ENCODE results near the gene P2RY13.

P2RY13 gene

DNA sequence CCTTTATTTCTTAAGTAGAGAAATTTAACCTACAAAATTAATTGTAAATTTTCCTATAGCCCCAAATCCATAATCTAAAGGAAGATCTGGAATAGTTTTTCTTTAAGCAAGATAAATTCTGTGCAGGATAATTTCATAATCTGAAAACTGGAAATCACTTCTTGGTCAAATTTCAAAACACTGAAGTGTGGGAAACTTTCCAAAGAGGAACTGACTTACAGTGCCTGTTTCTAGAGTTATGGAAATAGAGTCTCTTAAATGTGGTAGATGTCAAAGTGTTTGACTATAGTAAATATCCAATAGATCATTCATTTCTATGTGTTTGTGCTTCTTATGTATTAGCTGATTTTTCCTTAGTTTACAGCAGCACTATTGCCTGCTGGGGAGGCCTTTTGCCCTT lies 1.6 kb upstream of the P2RY13 start:
- Histone ChIP-seq H2AFZ (ENCODE audit: low read depth, low read length) (no peak overlapping the region), H3K4ac (ENCODE audit: low read depth in 1 of 2, low read length in 2 of 2) (no peak overlapping the region), H2BK12ac (ENCODE audit: low read length in 2 of 2) (no peak overlapping the region), H3K4me1 (ENCODE audit: control insufficient read depth, insufficient read depth, low read depth, low read length) (peaks cover 1% of the 10 kb centered on the region), H3K18ac (ENCODE audit: low read depth in 1 of 2, low read length in 2 of 2) (no peak overlapping the region), H3K27ac (ENCODE audit: low read length, poor library complexity, severe bottlenecking) (no peak overlapping the region), H4K8ac (ENCODE audit: low read length) (no peak overlapping the region), H3K36me3 (ENCODE audit: control insufficient read depth in 1 of 2, insufficient read depth in 2 of 2, low read depth in 1 of 2, low read length in 2 of 2) (no peaks in the 10 kb centered on the region), H3K9ac (ENCODE audit: low read length) (no peak overlapping the region), H3K79me1 (replicated peaks; ENCODE audit: low read length, poor library complexity, severe bottlenecking) (no peaks in the 10 kb centered on the region), H3K9me3 (ENCODE audit: control insufficient read depth, low read length) (no peaks in the 10 kb centered on the region), H2BK120ac (ENCODE audit: low read depth, low read length) (no peak overlapping the region), H3K23ac (ENCODE audit: low read length in 2 of 2) (no peak overlapping the region), H2AK5ac (ENCODE audit: low read length, severe bottlenecking) (no peak overlapping the region), H4K91ac (ENCODE audit: low read length) (no peak overlapping the region), H3K14ac (ENCODE audit: low read length in 2 of 2) (no peak overlapping the region), H2BK15ac (ENCODE audit: low read depth, poor library complexity, severe bottlenecking) (no peak overlapping the region), H3K4me2 (ENCODE audit: low read length, poor library complexity, severe bottlenecking) (no peak overlapping the region), H3K4me3 (ENCODE audit: insufficient read depth in 1 of 2, low read depth in 1 of 2, low read length in 2 of 2) (no peak overlapping the region), H2BK5ac (ENCODE audit: low read depth, low read length, poor library complexity, severe bottlenecking) (no peak overlapping the region), H3K27me3 (ENCODE audit: control insufficient read depth in 1 of 2, insufficient read depth in 1 of 2, low read length in 2 of 2) (no peaks in the 10 kb centered on the region)
- DNase-seq = no peak

GRCh38 chr3:151330379-151330778 lies 1.0 kb upstream of the P2RY13 start:
- 98% methylated on average over 2 of the region's 4 CpGs for WGBS
- Histone ChIP-seq H3K36me3 (ENCODE audit: control insufficient read depth in 1 of 2, insufficient read depth in 2 of 2, low read depth in 1 of 2, low read length in 2 of 2) (no peaks in the 10 kb centered on the region), H3K9ac (ENCODE audit: low read length) (no peak overlapping the region), H2AK5ac (ENCODE audit: low read length, severe bottlenecking) (no peak overlapping the region), H2BK12ac (ENCODE audit: low read length in 2 of 2) (no peak overlapping the region), H3K27ac (ENCODE audit: low read length, poor library complexity, severe bottlenecking) (no peak overlapping the region), H4K8ac (ENCODE audit: low read length) (no peak overlapping the region), H3K27me3 (ENCODE audit: control insufficient read depth in 1 of 2, insufficient read depth in 1 of 2, low read length in 2 of 2) (no peaks in the 10 kb centered on the region), H3K4me1 (ENCODE audit: control insufficient read depth, insufficient read depth, low read depth, low read length) (peaks cover 1% of the 10 kb centered on the region), H3K14ac (ENCODE audit: low read length in 2 of 2) (no peak overlapping the region), H3K18ac (ENCODE audit: low read depth in 1 of 2, low read length in 2 of 2) (no peak overlapping the region), H2BK120ac (ENCODE audit: low read depth, low read length) (no peak overlapping the region), H2BK5ac (ENCODE audit: low read depth, low read length, poor library complexity, severe bottlenecking) (no peak overlapping the region), H3K4me2 (ENCODE audit: low read length, poor library complexity, severe bottlenecking) (no peak overlapping the region), H3K4me3 (ENCODE audit: insufficient read depth in 1 of 2, low read depth in 1 of 2, low read length in 2 of 2) (no peak overlapping the region), H3K23ac (ENCODE audit: low read length in 2 of 2) (no peak overlapping the region), H3K9me3 (ENCODE audit: control insufficient read depth, low read length) (no peaks in the 10 kb centered on the region), H2BK15ac (ENCODE audit: low read depth, poor library complexity, severe bottlenecking) (no peak overlapping the region), H3K4ac (ENCODE audit: low read depth in 1 of 2, low read length in 2 of 2) (no peak overlapping the region), H4K91ac (ENCODE audit: low read length) (no peak overlapping the region), H3K79me1 (replicated peaks; ENCODE audit: low read length, poor library complexity, severe bottlenecking) (no peaks in the 10 kb centered on the region), H2AFZ (ENCODE audit: low read depth, low read length) (no peak overlapping the region)
- DNase-seq = no peak

GRCh38 chr3:151328298-151328995 lies 902 bp downstream of the P2RY13 start:
- no peak overlapping the region for H3K14ac ChIP-seq (ENCODE audit: low read length in 2 of 2)
- H3K4me1 ChIP-seq (ENCODE audit: control insufficient read depth, insufficient read depth, low read depth, low read length) = peaks cover 1% of the 10 kb centered on the region
- no peaks in the 10 kb centered on the region for H3K27me3 ChIP-seq (ENCODE audit: control insufficient read depth in 1 of 2, insufficient read depth in 1 of 2, low read length in 2 of 2)
- H3K79me1 ChIP-seq (replicated peaks; ENCODE audit: low read length, poor library complexity, severe bottlenecking) = no peaks in the 10 kb centered on the region
- H3K4me2 ChIP-seq (ENCODE audit: low read length, poor library complexity, severe bottlenecking) = peak overlapping the region; percentile 19
- peak overlapping the region in 1 of 2 experiments; percentile 34 for H3K4me3 ChIP-seq (ENCODE audit: insufficient read depth in 1 of 2, low read depth in 1 of 2, low read length in 2 of 2)
- peak overlapping the region; percentile 47 for H3K9ac ChIP-seq (ENCODE audit: low read length)
- no peak overlapping the region for H3K4ac ChIP-seq (ENCODE audit: low read depth in 1 of 2, low read length in 2 of 2)
- H2BK5ac ChIP-seq (ENCODE audit: low read depth, low read length, poor library complexity, severe bottlenecking) = no peak overlapping the region
- WGBS = 89% methylated on average over 10 of the region's 10 CpGs
- no peak overlapping the region for H2BK120ac ChIP-seq (ENCODE audit: low read depth, low read length)
- no peak for DNase-seq
- H2AK5ac ChIP-seq (ENCODE audit: low read length, severe bottlenecking) = no peak overlapping the region
- H4K91ac ChIP-seq (ENCODE audit: low read length) = no peak overlapping the region
- H3K18ac ChIP-seq (ENCODE audit: low read depth in 1 of 2, low read length in 2 of 2) = no peak overlapping the region
- H2AFZ ChIP-seq (ENCODE audit: low read depth, low read length) = no peak overlapping the region
- no peaks in the 10 kb centered on the region for H3K36me3 ChIP-seq (ENCODE audit: control insufficient read depth in 1 of 2, insufficient read depth in 2 of 2, low read depth in 1 of 2, low read length in 2 of 2)
- H3K27ac ChIP-seq (ENCODE audit: low read length, poor library complexity, severe bottlenecking) = peak overlapping the region; percentile 62
- no peak overlapping the region for H3K23ac ChIP-seq (ENCODE audit: low read length in 2 of 2)
- H3K9me3 ChIP-seq (ENCODE audit: control insufficient read depth, low read length) = no peaks in the 10 kb centered on the region
- no peak overlapping the region for H2BK12ac ChIP-seq (ENCODE audit: low read length in 2 of 2)
- H4K8ac ChIP-seq (ENCODE audit: low read length) = no peak overlapping the region
- H2BK15ac ChIP-seq (ENCODE audit: low read depth, poor library complexity, severe bottlenecking) = no peak overlapping the region

DNA sequence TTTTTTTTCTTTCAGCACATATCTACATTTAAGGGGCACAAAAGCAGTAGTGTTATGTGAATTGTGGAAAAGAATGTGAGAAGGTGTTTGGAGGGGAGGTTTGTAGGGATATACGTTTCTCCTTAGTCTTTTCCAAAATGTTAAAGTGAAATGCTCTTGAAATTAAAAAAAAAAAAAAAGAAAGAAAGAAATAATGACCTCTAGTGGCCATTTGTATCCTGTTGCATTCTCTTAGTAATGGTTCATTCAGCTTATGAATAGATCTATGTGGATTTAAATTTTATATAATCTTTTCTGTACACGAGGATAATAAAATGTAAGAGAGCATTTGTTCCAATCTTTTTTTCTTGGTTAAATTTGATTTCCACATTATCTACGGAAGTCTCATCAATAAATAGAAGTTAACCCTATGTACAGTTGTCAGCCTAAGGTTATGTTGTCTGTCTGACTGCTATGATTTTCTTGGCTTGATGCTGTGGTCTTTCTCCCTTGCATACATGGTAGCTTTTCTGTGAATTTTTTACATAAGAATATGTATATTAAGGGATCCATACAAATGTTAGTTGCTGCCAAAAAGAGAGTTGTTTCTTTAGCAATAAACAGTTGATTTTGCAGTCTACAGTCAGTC lies 1.7 kb downstream of the P2RY13 start:
- Histone ChIP-seq H3K79me1 (replicated peaks; ENCODE audit: low read length, poor library complexity, severe bottlenecking) (no peaks in the 10 kb centered on the region), H3K27ac (ENCODE audit: low read length, poor library complexity, severe bottlenecking) (no peak overlapping the region), H2BK120ac (ENCODE audit: low read depth, low read length) (no peak overlapping the region), H3K14ac (ENCODE audit: low read length in 2 of 2) (no peak overlapping the region), H4K8ac (ENCODE audit: low read length) (no peak overlapping the region), H3K9me3 (ENCODE audit: control insufficient read depth, low read length) (no peaks in the 10 kb centered on the region), H3K36me3 (ENCODE audit: control insufficient read depth in 1 of 2, insufficient read depth in 2 of 2, low read depth in 1 of 2, low read length in 2 of 2) (no peaks in the 10 kb centered on the region), H3K9ac (ENCODE audit: low read length) (peak overlapping the region; percentile 47), H3K18ac (ENCODE audit: low read depth in 1 of 2, low read length in 2 of 2) (no peak overlapping the region), H3K23ac (ENCODE audit: low read length in 2 of 2) (no peak overlapping the region), H2BK5ac (ENCODE audit: low read depth, low read length, poor library complexity, severe bottlenecking) (no peak overlapping the region), H3K4me1 (ENCODE audit: control insufficient read depth, insufficient read depth, low read depth, low read length) (peaks cover 1% of the 10 kb centered on the region), H3K27me3 (ENCODE audit: control insufficient read depth in 1 of 2, insufficient read depth in 1 of 2, low read length in 2 of 2) (no peaks in the 10 kb centered on the region), H2BK15ac (ENCODE audit: low read depth, poor library complexity, severe bottlenecking) (no peak overlapping the region), H2AFZ (ENCODE audit: low read depth, low read length) (no peak overlapping the region), H3K4me2 (ENCODE audit: low read length, poor library complexity, severe bottlenecking) (no peak overlapping the region), H2AK5ac (ENCODE audit: low read length, severe bottlenecking) (no peak overlapping the region), H2BK12ac (ENCODE audit: low read length in 2 of 2) (no peak overlapping the region), H4K91ac (ENCODE audit: low read length) (no peak overlapping the region), H3K4me3 (ENCODE audit: insufficient read depth in 1 of 2, low read depth in 1 of 2, low read length in 2 of 2) (no peak overlapping the region), H3K4ac (ENCODE audit: low read depth in 1 of 2, low read length in 2 of 2) (no peak overlapping the region)
- WGBS = no CpG with 5 or more reads among the region's 3 CpGs
- peak; percentile 33 for DNase-seq

Data from mesenchymal stem cell (in vitro differentiated cells and primary cell).